ENCODE measurements around the gene UROS. TPM values are rescaled to one million over a fixed set of nuclear protein-coding genes. Genes with fewer than 3 reads are reported as not detected.
A peak's percentile ranks its signal among the peaks of the same experiment; 100 is the strongest.

The UROS gene
- total RNA-seq, 1 donor from 2014 or later: 75.2 TPM

- ATAC-seq (no peak), DNase-seq (no peak)
- intact Hi-C loops (cut with micrococcal nuclease): no loop called here
Measured at GRCh38 chr10:125797424-125797823, 25.6 kb downstream of the UROS start.

GRCh38 chr10:125795637-125796190, 27.3 kb downstream of the UROS start:
- DNase-seq (no peak), ATAC-seq (no peak)
- intact Hi-C loops (cut with micrococcal nuclease): no loop called here

DNA sequence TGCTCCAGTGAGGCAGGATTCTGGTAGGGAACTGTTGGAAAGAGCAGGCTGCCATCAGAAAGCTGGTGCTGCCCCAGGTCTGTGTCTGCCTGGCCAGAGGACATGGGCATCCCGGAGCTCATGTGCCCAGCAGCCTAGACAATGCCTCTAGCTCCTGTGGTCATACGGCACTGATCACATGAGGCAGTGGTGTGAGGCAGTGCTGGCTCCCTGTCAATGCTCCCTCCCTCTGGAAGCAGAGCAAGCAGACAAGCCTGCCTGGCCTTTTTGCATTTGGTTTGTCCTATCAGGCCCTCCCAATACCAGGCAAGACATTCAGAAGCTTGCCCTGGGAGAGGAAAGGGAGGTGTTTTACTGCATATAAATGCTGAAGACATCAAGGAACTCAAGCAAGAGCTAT, 27.9 kb downstream of the UROS start:
- peak; percentile 96 for ATAC-seq
- DNase-seq: peak; percentile 66
- intact Hi-C loops (cut with micrococcal nuclease): no loop called here

DNA sequence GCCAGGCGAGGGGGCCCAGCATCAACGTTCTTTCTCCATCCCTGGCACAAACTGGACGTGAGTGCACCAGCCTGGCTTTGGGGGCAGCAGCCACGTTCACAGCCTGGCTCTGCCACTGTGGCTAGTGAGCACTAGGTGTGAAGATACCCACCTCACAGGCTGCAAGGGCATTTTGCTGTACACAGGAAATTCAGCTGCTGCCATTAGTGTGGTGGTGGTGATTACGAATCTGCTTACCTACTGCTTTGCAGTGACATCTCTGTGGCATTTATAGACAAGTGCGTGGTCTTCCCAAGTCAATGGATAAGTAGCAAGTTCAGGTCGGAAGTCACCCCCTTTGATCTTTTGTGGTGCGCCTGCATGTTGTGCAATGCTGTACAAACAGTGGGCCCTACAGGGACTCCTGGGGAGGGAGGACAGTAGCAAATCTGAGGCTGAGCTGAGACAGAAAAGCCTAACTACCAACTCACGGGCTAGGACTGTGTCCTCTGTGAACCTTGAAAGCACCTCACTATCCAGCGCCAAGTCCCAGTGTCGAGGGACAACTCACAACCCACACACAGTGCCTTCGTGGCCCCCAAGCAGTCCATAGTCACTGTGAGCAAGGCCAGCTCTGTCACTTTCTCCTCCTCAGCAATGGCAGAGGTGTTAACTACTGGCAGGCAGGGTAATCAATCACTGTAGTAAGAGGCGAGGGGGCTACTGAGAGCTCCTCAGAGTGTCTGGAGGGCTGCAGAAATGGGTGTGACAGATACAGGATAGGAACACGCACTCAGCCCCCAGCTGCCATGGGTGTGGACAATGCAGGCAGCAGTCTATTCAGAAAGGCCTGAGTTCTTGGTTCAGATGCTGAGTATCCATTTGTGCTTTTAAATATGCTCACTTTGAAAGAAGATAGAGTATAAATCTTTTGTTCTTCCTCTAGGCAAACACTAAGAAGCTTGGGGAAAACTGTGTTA, 30.4 kb downstream of the UROS start:
- intact Hi-C loops (cut with micrococcal nuclease): no loop called here
- ATAC-seq: no peak
- DNase-seq: no peak

DNA sequence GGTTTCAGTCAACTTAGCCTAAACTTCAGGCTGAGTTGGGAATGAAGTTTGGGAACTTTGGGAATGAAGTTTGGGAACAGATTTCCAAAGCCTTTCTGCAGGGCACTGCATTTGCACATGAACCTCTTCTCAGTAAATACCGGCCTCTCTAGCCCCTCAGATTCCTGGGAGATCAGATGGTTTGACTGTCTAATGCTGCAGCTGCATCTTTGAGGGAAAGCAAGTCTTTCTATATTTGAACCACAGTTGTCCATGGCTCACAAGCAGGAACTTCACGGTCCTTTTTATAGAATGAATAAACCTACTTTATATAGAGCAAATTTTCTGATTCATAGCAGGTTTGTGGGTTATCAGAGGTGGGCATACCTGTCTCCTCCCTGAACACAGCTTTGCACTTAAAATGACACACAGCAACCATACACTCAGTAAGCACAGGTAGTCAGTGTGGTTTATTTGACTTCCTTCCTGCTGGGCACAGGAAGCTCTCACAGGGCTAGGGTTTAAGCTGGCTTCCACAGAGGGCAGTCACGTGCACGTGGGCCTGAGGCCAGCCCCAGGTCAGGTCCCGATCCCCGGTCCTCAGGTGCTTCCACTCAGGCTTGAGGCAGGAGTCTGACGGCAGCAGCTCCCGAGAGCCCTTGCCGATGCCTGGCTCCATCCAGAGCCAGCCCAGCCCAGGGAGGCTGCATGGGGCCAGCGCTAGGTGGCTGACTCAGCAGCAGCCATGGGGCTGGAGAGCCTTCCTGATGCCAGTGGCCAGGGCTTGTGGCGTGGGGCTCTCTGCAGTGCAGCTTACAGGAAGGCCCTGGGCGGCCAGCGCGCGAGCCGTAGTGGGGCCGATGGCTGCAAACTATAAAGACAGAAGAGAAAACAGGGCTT, 34.7 kb downstream of the UROS start:
- ATAC-seq (no peak), DNase-seq (no peak)
- intact Hi-C loops (cut with micrococcal nuclease): no loop called here

DNA sequence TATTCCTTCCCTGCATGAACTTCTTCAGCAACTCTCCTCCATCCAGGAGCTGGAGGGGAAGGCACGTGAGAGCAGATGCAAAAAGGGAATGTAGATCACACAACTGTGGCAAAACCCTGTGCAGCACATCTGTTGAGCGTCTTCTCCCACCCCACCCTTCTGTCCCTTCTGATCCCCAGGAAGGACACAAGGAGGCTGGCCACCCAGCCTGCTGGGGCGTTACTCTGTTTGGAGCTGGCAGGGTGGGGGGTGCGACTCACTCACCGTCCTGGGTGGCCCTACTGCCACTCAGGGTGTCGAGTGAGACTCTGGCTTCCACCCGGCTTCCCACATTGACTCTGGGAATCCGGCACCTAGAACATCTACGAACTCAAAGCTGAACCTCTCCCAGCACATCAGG, 37.3 kb downstream of the UROS start:
- intact Hi-C loops (cut with micrococcal nuclease): no loop called here
- ATAC-seq (no peak), DNase-seq (no peak)

DNA sequence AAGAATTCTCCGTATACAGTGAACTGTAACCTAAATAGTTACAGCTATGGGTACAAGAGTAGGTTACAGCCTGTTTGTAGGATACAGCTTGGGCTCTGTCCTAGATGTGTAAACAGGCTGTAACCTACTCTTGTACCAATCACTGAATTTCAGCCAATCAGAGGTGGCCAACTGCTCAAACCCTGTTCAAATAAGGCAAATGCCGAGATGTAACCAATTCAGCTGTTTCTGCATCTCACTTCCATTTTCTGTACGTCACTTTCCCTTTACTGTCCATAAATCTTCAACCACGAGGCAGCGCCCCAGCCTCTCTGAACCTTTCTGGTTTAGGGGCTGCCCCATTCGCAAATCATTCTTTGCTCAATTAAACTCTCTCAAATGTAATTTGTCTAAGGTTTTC, 39.1 kb downstream of the UROS start:
- intact Hi-C loops (cut with micrococcal nuclease): no loop called here
- DNase-seq: no peak
- no peak for ATAC-seq

- intact Hi-C loops (cut with micrococcal nuclease): no loop called here
- DNase-seq (no peak), ATAC-seq (no peak)
Measured at GRCh38 chr10:125783408-125783807, 39.6 kb downstream of the UROS start.

- DNase-seq (no peak), ATAC-seq (no peak)
- intact Hi-C loops (cut with micrococcal nuclease): no loop called here
Measured at GRCh38 chr10:125782616-125783015, 40.4 kb downstream of the UROS start.

- DNase-seq: no peak
- no peak for ATAC-seq
- intact Hi-C loops (cut with micrococcal nuclease): no loop called here
Measured at GRCh38 chr10:125782054-125782453, 41.0 kb downstream of the UROS start.

GRCh38 chr10:125781374-125781773, 41.7 kb downstream of the UROS start:
- ATAC-seq: no peak
- DNase-seq: no peak
- intact Hi-C loops (cut with micrococcal nuclease): no loop called here

DNA sequence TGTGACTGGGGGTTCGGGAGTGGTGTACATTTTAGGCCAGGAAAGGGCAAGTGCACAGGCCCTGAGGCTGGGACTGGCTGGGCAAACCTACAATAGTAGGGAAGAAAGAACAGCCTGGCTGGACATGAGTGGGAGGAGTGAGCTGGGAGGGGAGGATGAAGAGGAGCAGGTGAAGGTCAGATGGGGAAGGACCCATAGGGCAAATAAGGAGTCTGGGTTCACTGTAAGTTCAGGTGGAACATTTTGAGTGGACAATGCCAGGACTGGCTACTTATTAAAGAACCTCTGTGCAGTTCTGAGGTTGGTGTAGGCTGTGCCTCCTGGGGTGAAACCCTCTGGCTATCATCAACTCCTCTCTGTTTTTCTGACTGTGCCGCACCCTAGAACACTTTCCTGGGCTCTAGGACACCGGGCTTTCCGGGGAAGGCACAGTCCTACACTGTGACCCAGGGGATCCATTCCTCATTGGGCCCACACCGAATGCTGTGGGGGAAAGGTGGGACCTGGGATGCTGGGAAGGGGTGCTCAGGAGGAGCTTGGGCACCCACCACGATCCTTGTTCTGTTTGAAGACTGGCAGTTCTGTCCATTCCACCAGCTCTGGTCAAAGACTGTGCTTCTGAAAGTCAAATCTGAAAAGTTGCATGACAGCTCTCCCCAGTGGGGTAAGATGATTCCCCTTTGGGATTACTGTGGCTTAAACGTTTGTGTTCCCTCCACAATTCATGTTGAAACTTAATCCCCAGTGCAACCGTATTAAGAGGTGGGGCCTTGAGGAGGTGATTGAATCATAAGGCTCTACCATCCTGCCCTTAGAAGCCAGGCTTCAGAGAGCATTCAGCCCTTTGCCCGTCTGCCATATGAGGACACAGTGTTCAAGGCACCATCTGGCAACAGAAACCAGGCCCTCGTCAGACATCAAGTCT, 43.4 kb downstream of the UROS start:
- intact Hi-C loops (cut with micrococcal nuclease): no loop called here
- ATAC-seq (no peak), DNase-seq (no peak)

DNA sequence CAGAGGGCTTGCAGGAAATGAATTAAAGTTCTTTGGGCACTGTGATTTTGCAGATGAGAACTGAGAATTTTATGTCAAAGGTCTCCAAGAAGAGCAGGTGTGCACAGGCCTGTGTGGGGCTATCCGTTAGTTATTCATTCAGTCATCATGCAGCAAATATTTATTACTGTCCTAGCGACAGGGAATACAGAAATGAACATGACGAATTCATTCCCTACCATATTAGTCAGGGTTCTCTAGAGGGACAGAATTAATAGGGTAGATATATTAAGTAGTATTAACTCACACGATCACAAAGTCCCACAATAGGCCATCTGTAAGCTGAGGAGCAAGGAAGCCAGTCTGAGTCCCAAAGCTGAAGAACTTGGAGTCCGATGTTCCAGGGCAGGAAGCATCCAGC, 44.5 kb downstream of the UROS start:
- intact Hi-C loops (cut with micrococcal nuclease): no loop called here
- no peak for ATAC-seq

GRCh38 chr10:125777806-125778205, 45.3 kb downstream of the UROS start:
- DNase-seq (no peak), ATAC-seq (no peak)
- intact Hi-C loops (cut with micrococcal nuclease): no loop called here

More for the DNA sequence above, 44.5 kb downstream of the UROS start:
- no peak for DNase-seq

DNA sequence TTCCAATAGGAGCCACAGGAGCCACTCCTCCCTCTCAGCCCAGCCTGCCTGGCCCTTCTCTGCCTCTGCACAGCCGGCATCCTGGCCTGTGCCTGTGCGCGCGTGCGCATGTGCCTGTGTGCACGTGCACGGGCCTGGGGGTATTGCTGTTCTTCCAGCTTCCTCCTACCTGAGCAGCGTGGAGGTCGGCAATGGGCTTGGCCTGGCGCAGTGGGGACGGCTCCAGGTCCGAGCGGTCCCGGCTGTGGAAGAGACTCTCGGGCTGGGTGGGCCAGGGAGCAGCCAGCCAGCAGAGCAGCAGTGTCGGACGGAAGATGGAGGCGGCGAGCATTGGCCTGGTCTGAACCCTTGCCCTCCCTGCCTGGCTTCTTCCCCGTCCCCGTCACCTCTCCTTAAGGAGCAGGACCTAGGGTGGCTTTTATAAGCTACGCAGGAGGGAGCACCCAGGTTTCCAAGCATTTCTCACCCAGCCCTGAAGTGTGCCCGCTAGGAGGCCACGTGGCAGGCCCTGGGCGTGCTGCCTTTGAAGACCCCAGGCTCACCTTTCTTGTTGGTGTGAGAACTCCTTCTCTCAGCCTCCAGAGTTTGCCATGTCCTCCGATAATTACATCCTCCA, 47.5 kb downstream of the UROS start, which contains the start of gene MMP21:
Gene MMP21, minus strand, starts transcription at position 331 of the 616 bp plus-strand sequence. Its CDS starts 0 bp downstream, at position 331.
- DNase-seq (no peak), ATAC-seq (no peak)
- intact Hi-C loops (cut with micrococcal nuclease): no loop called here

DNA sequence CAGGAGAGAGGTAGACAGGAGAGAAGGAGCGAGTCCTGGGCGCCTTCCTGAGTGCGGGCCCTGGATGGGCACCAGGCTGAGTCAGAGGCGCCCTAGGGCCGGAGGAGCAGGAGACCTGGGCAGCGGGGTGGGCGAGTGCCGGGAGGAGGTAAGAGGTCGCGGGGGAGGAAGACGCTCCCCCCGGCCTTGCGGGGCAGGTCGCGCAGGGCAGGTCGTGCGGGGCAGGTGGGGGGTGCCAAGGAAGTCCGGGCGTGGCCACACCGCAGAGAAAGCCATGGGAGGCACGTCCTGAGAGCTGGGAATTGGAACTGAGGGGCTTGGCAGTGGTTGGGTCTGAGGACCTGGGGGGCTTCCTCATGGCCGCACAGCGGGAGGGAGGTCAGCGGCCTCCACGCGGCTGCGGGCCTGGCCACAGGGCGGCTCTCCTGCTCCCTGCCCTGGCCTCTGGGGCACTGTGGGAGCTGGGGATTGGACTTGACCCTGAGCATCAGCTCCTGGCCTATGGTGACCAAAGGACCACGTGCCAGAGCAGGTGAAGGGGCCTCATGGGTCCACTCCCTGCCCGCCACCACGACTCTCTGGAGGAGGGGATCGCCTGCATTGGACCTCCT, 48.4 kb downstream of the UROS start:
- intact Hi-C loops (cut with micrococcal nuclease): no loop called here
- ATAC-seq: no peak
- DNase-seq: no peak

DNA sequence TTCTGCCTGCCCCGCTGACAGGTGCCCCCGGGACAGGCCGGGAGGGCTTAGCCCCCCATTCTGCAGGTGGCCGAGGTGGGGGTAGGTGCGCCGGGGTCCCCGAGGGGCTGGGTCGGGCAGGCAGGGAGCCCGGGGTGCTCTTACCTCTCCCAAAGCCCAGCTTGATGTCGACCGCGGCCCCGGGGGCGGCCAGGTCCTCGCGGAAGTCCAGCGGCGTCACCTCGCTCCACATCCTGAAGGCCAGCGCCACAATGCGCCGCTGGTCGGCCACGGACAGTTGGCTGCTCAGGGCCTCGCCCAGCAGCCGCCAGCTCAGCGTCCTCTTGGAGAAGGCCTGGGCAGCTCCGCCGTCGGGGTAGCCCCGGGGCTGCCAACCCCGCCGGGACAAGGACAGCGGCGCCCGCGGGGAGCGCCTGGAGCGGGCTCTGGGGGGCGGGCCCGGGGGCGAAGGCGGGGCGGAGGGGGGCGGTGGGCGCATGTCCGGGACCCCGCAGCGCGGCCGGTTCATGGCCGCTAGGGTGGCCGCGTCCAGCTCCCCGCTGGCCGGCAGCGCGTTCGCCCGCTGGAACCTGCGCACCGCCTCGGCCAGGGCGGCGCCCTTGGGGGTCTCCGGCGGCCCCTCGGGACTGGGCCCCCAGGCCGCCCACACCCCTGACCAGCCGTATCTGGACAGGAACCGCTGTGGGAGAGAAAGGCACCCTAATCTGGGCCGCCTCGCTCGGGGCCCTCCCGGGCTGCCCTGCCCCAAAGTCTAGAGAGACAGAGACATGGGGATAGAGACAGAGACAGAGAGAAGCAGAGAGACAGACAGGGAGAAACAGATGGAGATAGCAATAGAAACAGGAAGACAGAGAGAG, 49.1 kb downstream of the UROS start:
- intact Hi-C loops (cut with micrococcal nuclease): no loop called here
- ATAC-seq (no peak), DNase-seq (no peak)
